GM23338 (cell line): ENCODE measurements around the gene SIN3B. TPM values are rescaled to one million over a fixed set of nuclear protein-coding genes. Genes with fewer than 3 reads are reported as not detected.

ENCODE experiments used
- ATAC-seq: fragments of 200-7000 bp; cut with Tn5 transposase; 3 replicates; pipeline ENCODE4 v1.9.1; 2020
- DNase-seq: peaks from one replicate; pipeline ENCODE4 v3.0.0-alpha.2; 2015; ENCODE audit warnings: low spot score
- H2AFZ ChIP-seq: fragments of 200-600 bp; sonication (generic); 2 replicates; pipeline ENCODE4 v1.8.0; 2016; ENCODE audit warnings: antibody characterized with exemption, mild to moderate bottlenecking, moderate library complexity
- H3F3A ChIP-seq: fragments of 200-600 bp; sonication (generic); replicated peaks from 2 replicates; pipeline ENCODE4 v1.8.0; 2017; ENCODE audit warnings: antibody characterized with exemption, mixed run types, low read depth
- H3K27ac ChIP-seq: fragments of 200-600 bp; sonication (generic); 2 replicates; pipeline ENCODE4 v1.6.1; 2016; ENCODE audit warnings: low read depth
- H3K27me3 ChIP-seq: fragments of 200-600 bp; sonication (generic); 2 replicates; pipeline ENCODE4 v1.8.0; 2016; ENCODE audit warnings: mild to moderate bottlenecking, mixed run types, moderate library complexity; ENCODE audit not compliant: insufficient read depth
- H3K36me3 ChIP-seq: fragments of 200-600 bp; sonication (generic); 2 replicates; pipeline ENCODE4 v1.8.0; 2016; ENCODE audit warnings: mild to moderate bottlenecking; ENCODE audit not compliant: insufficient read depth
- H3K4me1 ChIP-seq: fragments of 200-600 bp; sonication (generic); 2 replicates; pipeline ENCODE4 v1.8.0; 2016; ENCODE audit warnings: mild to moderate bottlenecking, moderate library complexity; ENCODE audit not compliant: insufficient read depth
- H3K4me2 ChIP-seq: fragments of 200-600 bp; sonication (generic); 2 replicates; pipeline ENCODE4 v1.7.1; 2017; ENCODE audit warnings: mixed run types
- H3K4me3 ChIP-seq: fragments of 200-600 bp; sonication (generic); 2 replicates; pipeline ENCODE4 v1.6.1; 2016; ENCODE audit warnings: mixed run types
- H3K79me2 ChIP-seq: fragments of 200-600 bp; sonication (generic); replicated peaks from 2 replicates; pipeline ENCODE4 v1.8.0; 2017; ENCODE audit warnings: mild to moderate bottlenecking; ENCODE audit not compliant: insufficient read depth
- H3K9me2 ChIP-seq: fragments of 200-600 bp; sonication (generic); 2 replicates; pipeline ENCODE4 v1.8.0; 2017; ENCODE audit not compliant: insufficient read depth
- H4K20me1 ChIP-seq: fragments of 200-600 bp; sonication (generic); replicated peaks from 2 replicates; pipeline ENCODE4 v1.8.0; 2017; ENCODE audit warnings: mild to moderate bottlenecking; ENCODE audit not compliant: insufficient read depth
- H3K27ac Mint-ChIP-seq: 2 replicates; pipeline ENCODE4 v1.8.0; 2020; ENCODE audit warnings: inconsistent platforms, mild to moderate bottlenecking, moderate library complexity, mixed read lengths
- H3K27me3 Mint-ChIP-seq: 3 replicates; pipeline ENCODE4 v1.8.0; 2022; ENCODE audit warnings: low read depth, mild to moderate bottlenecking, moderate library complexity, mixed read lengths, inconsistent platforms; ENCODE audit not compliant: insufficient read depth, poor library complexity
- H3K36me3 Mint-ChIP-seq: 3 replicates; pipeline ENCODE4 v1.8.0; 2021; ENCODE audit warnings: low read depth, mild to moderate bottlenecking, inconsistent platforms, moderate library complexity, mixed read lengths
- H3K4me1 Mint-ChIP-seq: 3 replicates; pipeline ENCODE4 v1.8.0; 2020; ENCODE audit warnings: mild to moderate bottlenecking, inconsistent platforms, mixed read lengths
- H3K4me3 Mint-ChIP-seq: 3 replicates; pipeline ENCODE4 v1.8.0; 2021; ENCODE audit warnings: moderate library complexity, mild to moderate bottlenecking, inconsistent platforms, mixed read lengths
- H3K9me3 Mint-ChIP-seq: 3 replicates; pipeline ENCODE4 v1.8.0; 2020; ENCODE audit warnings: moderate library complexity, mild to moderate bottlenecking, inconsistent platforms, mixed read lengths
- CREB1 ChIP-seq: fragments of 250-450 bp; sonication (Bioruptor Pico); IDR thresholded peaks from 2 replicates; pipeline ENCODE4 v1.5.0; 2020; ENCODE audit warnings: low read depth, mild to moderate bottlenecking, moderate library complexity
- CTCF ChIP-seq, 2 experiments: fragments of 200-600 bp in 1 of 2; sonication (generic) in 1 of 2; conservative IDR thresholded peaks; 2 replicates each; pipeline versions ENCODE4 v1.5.1 to v1.6.1; 2016 to 2017; ENCODE audit warnings: antibody characterized with exemption in 2 of 2, low read depth in 2 of 2, mild to moderate bottlenecking in 2 of 2, moderate library complexity in 1 of 2
- ETS1 ChIP-seq: IDR thresholded peaks from 2 replicates; pipeline ENCODE4 v1.6.1; 2016; ENCODE audit warnings: antibody characterized with exemption
- EZH2 ChIP-seq: fragments of 200-600 bp; sonication (generic); IDR thresholded peaks from one replicate; pipeline ENCODE4 v1.8.0; 2017; ENCODE audit warnings: antibody characterized with exemption, mild to moderate bottlenecking, low read depth; ENCODE audit not compliant: unreplicated experiment
- EZH2phosphoT487 ChIP-seq: fragments of 200-600 bp; sonication (generic); IDR thresholded peaks from one replicate; pipeline ENCODE4 v1.8.1; 2018; ENCODE audit warnings: antibody characterized with exemption; ENCODE audit not compliant: unreplicated experiment
- JUNB ChIP-seq: IDR thresholded peaks from one replicate; pipeline ENCODE4 v1.6.1; 2016; ENCODE audit warnings: antibody characterized with exemption; ENCODE audit not compliant: unreplicated experiment
- NANOG ChIP-seq: IDR thresholded peaks from 2 replicates; pipeline ENCODE4 v1.6.1; 2016; ENCODE audit warnings: antibody characterized with exemption, borderline replicate concordance
- POLR2AphosphoS5 ChIP-seq: IDR thresholded peaks from 2 replicates; pipeline ENCODE4 v1.6.1; 2016; ENCODE audit warnings: antibody characterized with exemption, low read depth
- REST ChIP-seq: IDR thresholded peaks from one replicate; pipeline ENCODE4 v1.6.1; 2018; ENCODE audit warnings: antibody characterized with exemption; ENCODE audit not compliant: unreplicated experiment
- STAT1 ChIP-seq: IDR thresholded peaks from one replicate; pipeline ENCODE4 v1.6.1; 2016; ENCODE audit warnings: antibody characterized with exemption; ENCODE audit not compliant: unreplicated experiment
- ZNF114 ChIP-seq: fragments of 250-450 bp; sonication (Bioruptor Pico); IDR thresholded peaks from 2 replicates; pipeline ENCODE4 v1.5.0; 2020; ENCODE audit warnings: mild to moderate bottlenecking, moderate library complexity
- ZNF331 ChIP-seq: fragments of 250-450 bp; sonication (Bioruptor Pico); IDR thresholded peaks from 2 replicates; pipeline ENCODE4 v1.5.0; 2020; ENCODE audit warnings: low read depth, mild to moderate bottlenecking, moderate library complexity
- ZNF462 ChIP-seq: fragments of 250-450 bp; sonication (Bioruptor Pico); IDR thresholded peaks from 2 replicates; pipeline ENCODE4 v1.5.0; 2020; ENCODE audit warnings: mild to moderate bottlenecking, moderate library complexity
- polyA plus RNA-seq: library from polyadenylated mRNA; unstranded; fragments of >200 nt; fragmentation: Nextera tagmentation; extraction: Ambion mirVana; gene quantifications from 2 replicates; pipeline ENCODE4 v1.2.1, GENCODE V29; 2016
- total RNA-seq: library from RNA; depleted of rRNA; stranded (reverse); fragments of >200 nt; shearing (Covaris generic); gene quantifications from 2 replicates; pipeline ENCODE4 v1.2.3, GENCODE V29; 2014

SIN3B gene
- total and polyA plus RNA-seq, 2 experiments from 2014 or later, result 37.6 to 68.6 TPM

- no peak for ATAC-seq
- Mint-ChIP-seq H3K27me3 (peaks cover 13% of the 10 kb centered on the region), H3K4me1 (no peaks in the 10 kb centered on the region), H3K4me3 (no peak overlapping the region), H3K27ac (no peak overlapping the region), H3K36me3 (peaks cover 43% of the 10 kb centered on the region), H3K9me3 (peaks cover 76% of the 10 kb centered on the region)
- H4K20me1 ChIP-seq, result no peaks in the 10 kb centered on the region
- no peaks in the 10 kb centered on the region for H3F3A ChIP-seq
- H3K79me2 ChIP-seq, result no peaks in the 10 kb centered on the region
- no peaks in the 10 kb centered on the region for H3K4me1 ChIP-seq
- H3K9me2 ChIP-seq, result no peaks in the 10 kb centered on the region
- H3K27ac ChIP-seq, result no peak overlapping the region
- no peak overlapping the region for H3K4me2 ChIP-seq
- TF ChIP-seq CREB1 (CRISPR knock-in tag) (no peak), REST (no peak), ZNF462 (no peak), NANOG (no peak), EZH2 (no peak), ETS1 (no peak), EZH2phosphoT487 (no peak), STAT1 (no peak), CTCF (conservative IDR thresholded peaks at IDR 0.05; ENCODE audit: low read depth in 2 of 2) (no peak), JUNB (no peak), POLR2AphosphoS5 (no peak), ZNF331 (CRISPR knock-in tag) (no peak), ZNF114 (no peak)
- no peak overlapping the region for H3K4me3 ChIP-seq
- no peaks in the 10 kb centered on the region for H3K36me3 ChIP-seq
- no peaks in the 10 kb centered on the region for H3K27me3 ChIP-seq
- H2AFZ ChIP-seq, result no peak overlapping the region
- DNase-seq, result no peak
Measured at GRCh38 chr19:16928916-16929315, 99.7 kb downstream of the SIN3B start.
